ENCODE data around the gene HES5.

GRCh38 chr1:2479186-2479585 lies 50.9 kb downstream of the HES5 start:
- TF ChIP-seq CTCF (conservative IDR thresholded peaks at IDR 0.05 in 1 of 2, IDR thresholded peaks at IDR 0.05 in 1 of 2; ENCODE audit: low read depth in 1 of 2, low read length in 2 of 2) (no peak), EZH2 (IDR thresholded peaks at IDR 0.05; ENCODE audit: low read length, missing control alignments) (no peak)

All from fibroblast of lung (primary cell).